ENCODE data around the gene ABHD16A. TPM values are rescaled to one million over a fixed set of nuclear protein-coding genes. Genes with fewer than 3 reads are reported as not detected.

The ABHD16A gene
- total and polyA plus RNA-seq, 10 of the 15 experiments (the other 5 are each of a cell fraction or from before 2014, with no cell fraction given): 7.5 to 43.0 (median 32.9) TPM

DNA sequence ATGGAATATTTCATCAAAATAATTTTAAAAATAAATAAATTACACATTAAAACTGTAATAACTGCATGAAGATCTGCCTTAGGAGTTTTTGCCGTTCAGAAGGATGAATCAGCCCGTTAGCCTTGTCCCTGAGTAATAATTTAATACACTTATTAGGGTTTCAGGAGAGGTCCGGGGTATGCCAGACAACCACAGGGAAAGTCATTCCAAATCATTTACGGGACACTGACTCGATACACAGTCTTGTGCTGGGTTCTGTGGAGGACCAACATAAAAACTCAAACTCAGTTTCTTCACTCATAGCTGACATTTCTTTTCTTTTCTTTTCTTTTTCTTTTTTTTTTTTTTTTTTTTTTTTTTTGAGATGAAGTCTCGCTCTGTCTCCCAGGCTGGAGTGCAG lies 2.8 kb upstream of the ABHD16A start:
- in situ Hi-C loops (cut with MboI) (no loop called here), intact Hi-C loops (cut with micrococcal nuclease; ENCODE audit: unreplicated experiment) (no loop called here)
- no peak overlapping the region for H2AFZ ChIP-seq (ENCODE audit: control insufficient read depth, low read depth, low read length)
- H4K20me1 ChIP-seq (ENCODE audit: control insufficient read depth, insufficient read depth): no peaks in the 10 kb centered on the region
- no peaks in the 10 kb centered on the region for H3K36me3 ChIP-seq (ENCODE audit: control insufficient read depth in 2 of 2, insufficient read depth in 2 of 2, low read length in 1 of 2)
- TF ChIP-seq NFIC (IDR thresholded peaks at IDR 0.05; ENCODE audit: low read depth, low read length): no peak
- TF ChIP-seq, protein P1, sequence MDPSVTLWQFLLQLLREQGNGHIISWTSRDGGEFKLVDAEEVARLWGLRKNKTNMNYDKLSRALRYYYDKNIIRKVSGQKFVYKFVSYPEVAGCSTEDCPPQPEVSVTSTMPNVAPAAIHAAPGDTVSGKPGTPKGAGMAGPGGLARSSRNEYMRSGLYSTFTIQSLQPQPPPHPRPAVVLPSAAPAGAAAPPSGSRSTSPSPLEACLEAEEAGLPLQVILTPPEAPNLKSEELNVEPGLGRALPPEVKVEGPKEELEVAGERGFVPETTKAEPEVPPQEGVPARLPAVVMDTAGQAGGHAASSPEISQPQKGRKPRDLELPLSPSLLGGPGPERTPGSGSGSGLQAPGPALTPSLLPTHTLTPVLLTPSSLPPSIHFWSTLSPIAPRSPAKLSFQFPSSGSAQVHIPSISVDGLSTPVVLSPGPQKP (IDR thresholded peaks at IDR 0.05; ENCODE audit: low read depth, low read length): no peak
- SMC1A ChIA-PET (ENCODE audit: uncharacterized antibody, unreplicated experiment): no interaction called here
- H3K4me3 ChIP-seq: no peak overlapping the region
- 36% methylated on average over 5 of the region's 6 CpGs for WGBS (ENCODE audit: insufficient coverage, insufficient replicate concordance, low lambda C conversion rate, missing lambda C conversion rate)
- DNase-seq (ENCODE audit: low read depth, low spot score): no peak
- BruUV-seq (replicated peaks): no TSS peak
- no peaks in the 10 kb centered on the region for H3K27me3 ChIP-seq (replicated peaks in 1 of 2; ENCODE audit: control insufficient read depth in 2 of 2, insufficient read depth in 2 of 2, low read length in 1 of 2)
- no peaks in the 10 kb centered on the region for H3K9me3 ChIP-seq (replicated peaks; ENCODE audit: control insufficient read depth, insufficient read depth, low read length)
- no peak overlapping the region for H3K27ac ChIP-seq (ENCODE audit: control insufficient read depth, insufficient read depth)
- peaks cover 15% of the 10 kb centered on the region for H3K79me2 ChIP-seq (ENCODE audit: control insufficient read depth, insufficient read depth, low read length)
- POLR2A ChIA-PET: interaction anchor here (0.6 to 1.2 kb wide), 2 partner anchors 26 to 575 kb away, joined by 3 to 4 read pairs; no protein-coding TSS in a partner anchor
- RAD21 ChIA-PET (ENCODE audit: unreplicated experiment): no interaction called here
- no peak overlapping the region for H3K4me2 ChIP-seq (ENCODE audit: control insufficient read depth, insufficient read depth)
- ATAC-seq: no peak
- H3K4me1 ChIP-seq (ENCODE audit: control insufficient read depth, insufficient read depth, low read length): peaks cover 9% of the 10 kb centered on the region; the same call in 1 of the 2 replicates
- CTCF ChIA-PET: interaction anchor here (0.9 to 1.1 kb wide), 3 partner anchors 9 to 64 kb away, joined by 3 to 5 read pairs (median 3); partner anchors contain the start of gene LY6G6D
- no peak for FAIRE-seq
- no peak overlapping the region for H3K9ac ChIP-seq (ENCODE audit: control insufficient read depth, insufficient read depth, low read length)

DNA sequence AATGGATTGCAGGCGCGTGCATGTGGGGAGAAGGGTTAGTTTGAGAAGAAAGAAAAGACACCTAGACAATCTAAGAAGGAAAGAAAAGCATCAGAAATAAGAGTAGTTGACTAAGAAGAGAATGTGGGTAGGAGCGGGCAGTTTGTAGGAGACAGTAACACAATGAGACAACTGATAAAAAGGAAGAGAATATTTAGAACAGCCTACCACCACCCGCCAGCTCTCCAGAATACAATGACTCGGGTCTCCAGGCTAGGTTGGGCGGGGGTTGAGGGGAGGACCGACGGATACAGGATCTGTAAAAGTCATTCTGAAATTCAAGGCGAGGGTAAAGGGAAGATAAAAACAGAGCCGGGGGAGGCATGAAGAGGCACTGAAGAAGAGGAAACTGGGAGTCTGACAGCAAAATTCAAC lies 712 bp downstream of the ABHD16A start:
- H3K79me2 ChIP-seq (ENCODE audit: control insufficient read depth, insufficient read depth, low read length): peaks cover 17% of the 10 kb centered on the region
- SMC1A ChIA-PET (ENCODE audit: uncharacterized antibody, unreplicated experiment): interaction anchor here (0.7 to 3.1 kb wide), 5 partner anchors 32 to 427 kb away, joined by 3 to 18 read pairs (median 4); partner anchors contain the start of genes CLIC1, DDX39B and LY6G5B
- peak overlapping the region; percentile 91 for H3K27ac ChIP-seq (ENCODE audit: control insufficient read depth, insufficient read depth)
- ATAC-seq (peak; percentile 25), FAIRE-seq (no peak), DNase-seq (ENCODE audit: low read depth, low spot score) (no peak)
- in situ Hi-C loops (cut with MboI) (no loop called here), intact Hi-C loops (cut with micrococcal nuclease; ENCODE audit: unreplicated experiment) (loop anchor here (2.0 kb wide), 1 partner anchor 36 kb away; no protein-coding TSS in a partner anchor)
- H2AFZ ChIP-seq (ENCODE audit: control insufficient read depth, low read depth, low read length): peak overlapping the region; percentile 57
- WGBS (ENCODE audit: insufficient coverage, insufficient replicate concordance, low lambda C conversion rate, missing lambda C conversion rate): under 1% methylated on average over 10 of the region's 10 CpGs
- CTCF ChIA-PET: interaction anchor here (0.6 to 1.5 kb wide), 8 partner anchors 8 to 208 kb away, joined by 3 to 10 read pairs (median 4); partner anchors contain the start of gene MSH5
- RAD21 ChIA-PET (ENCODE audit: unreplicated experiment): interaction anchor here (0.8 to 1.7 kb wide), 7 partner anchors 29 to 161 kb away, joined by 3 to 8 read pairs (median 4); partner anchors contain the start of genes CLIC1 and NEU1
- H3K27me3 ChIP-seq (replicated peaks in 1 of 2; ENCODE audit: control insufficient read depth in 2 of 2, insufficient read depth in 2 of 2, low read length in 1 of 2): no peaks in the 10 kb centered on the region
- peaks cover 0 to 2% of the 10 kb centered on the region in 2 experiments; a peak in 2 of 4 replicates for H3K36me3 ChIP-seq (ENCODE audit: control insufficient read depth in 2 of 2, insufficient read depth in 2 of 2, low read length in 1 of 2)
- no peak for TF ChIP-seq CEBPB (IDR thresholded peaks at IDR 0.05; ENCODE audit: borderline replicate concordance in 1 of 2, low read depth in 2 of 2, low read length in 2 of 2)
- no peak for TF ChIP-seq PML (IDR thresholded peaks at IDR 0.05; ENCODE audit: low read length)
- TF ChIP-seq SMAD5 (IDR thresholded peaks at IDR 0.05; ENCODE audit: low read depth): no peak
- no peak for TF ChIP-seq STAT1 (conservative IDR thresholded peaks at IDR 0.05)
- TF ChIP-seq, protein P2, sequence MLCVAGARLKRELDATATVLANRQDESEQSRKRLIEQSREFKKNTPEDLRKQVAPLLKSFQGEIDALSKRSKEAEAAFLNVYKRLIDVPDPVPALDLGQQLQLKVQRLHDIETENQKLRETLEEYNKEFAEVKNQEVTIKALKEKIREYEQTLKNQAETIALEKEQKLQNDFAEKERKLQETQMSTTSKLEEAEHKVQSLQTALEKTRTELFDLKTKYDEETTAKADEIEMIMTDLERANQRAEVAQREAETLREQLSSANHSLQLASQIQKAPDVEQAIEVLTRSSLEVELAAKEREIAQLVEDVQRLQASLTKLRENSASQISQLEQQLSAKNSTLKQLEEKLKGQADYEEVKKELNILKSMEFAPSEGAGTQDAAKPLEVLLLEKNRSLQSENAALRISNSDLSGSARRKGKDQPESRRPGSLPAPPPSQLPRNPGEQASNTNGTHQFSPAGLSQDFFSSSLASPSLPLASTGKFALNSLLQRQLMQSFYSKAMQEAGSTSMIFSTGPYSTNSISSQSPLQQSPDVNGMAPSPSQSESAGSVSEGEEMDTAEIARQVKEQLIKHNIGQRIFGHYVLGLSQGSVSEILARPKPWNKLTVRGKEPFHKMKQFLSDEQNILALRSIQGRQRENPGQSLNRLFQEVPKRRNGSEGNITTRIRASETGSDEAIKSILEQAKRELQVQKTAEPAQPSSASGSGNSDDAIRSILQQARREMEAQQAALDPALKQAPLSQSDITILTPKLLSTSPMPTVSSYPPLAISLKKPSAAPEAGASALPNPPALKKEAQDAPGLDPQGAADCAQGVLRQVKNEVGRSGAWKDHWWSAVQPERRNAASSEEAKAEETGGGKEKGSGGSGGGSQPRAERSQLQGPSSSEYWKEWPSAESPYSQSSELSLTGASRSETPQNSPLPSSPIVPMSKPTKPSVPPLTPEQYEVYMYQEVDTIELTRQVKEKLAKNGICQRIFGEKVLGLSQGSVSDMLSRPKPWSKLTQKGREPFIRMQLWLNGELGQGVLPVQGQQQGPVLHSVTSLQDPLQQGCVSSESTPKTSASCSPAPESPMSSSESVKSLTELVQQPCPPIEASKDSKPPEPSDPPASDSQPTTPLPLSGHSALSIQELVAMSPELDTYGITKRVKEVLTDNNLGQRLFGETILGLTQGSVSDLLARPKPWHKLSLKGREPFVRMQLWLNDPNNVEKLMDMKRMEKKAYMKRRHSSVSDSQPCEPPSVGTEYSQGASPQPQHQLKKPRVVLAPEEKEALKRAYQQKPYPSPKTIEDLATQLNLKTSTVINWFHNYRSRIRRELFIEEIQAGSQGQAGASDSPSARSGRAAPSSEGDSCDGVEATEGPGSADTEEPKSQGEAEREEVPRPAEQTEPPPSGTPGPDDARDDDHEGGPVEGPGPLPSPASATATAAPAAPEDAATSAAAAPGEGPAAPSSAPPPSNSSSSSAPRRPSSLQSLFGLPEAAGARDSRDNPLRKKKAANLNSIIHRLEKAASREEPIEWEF (IDR thresholded peaks at IDR 0.05; ENCODE audit: insufficient replicate concordance, low read depth, low read length): no peak
- no peak for TF ChIP-seq SREBF1 (IDR thresholded peaks at IDR 0.05; ENCODE audit: low read length)
- no peak for TF ChIP-seq NR2F1 (conservative IDR thresholded peaks at IDR 0.05)
- no peaks in the 10 kb centered on the region for H3K9me3 ChIP-seq (replicated peaks; ENCODE audit: control insufficient read depth, insufficient read depth, low read length)
- H4K20me1 ChIP-seq (ENCODE audit: control insufficient read depth, insufficient read depth): no peaks in the 10 kb centered on the region
- peak overlapping the region; percentile 69 for H3K9ac ChIP-seq (ENCODE audit: control insufficient read depth, insufficient read depth, low read length)
- H3K4me3 ChIP-seq: peak overlapping the region; percentile 96
- peak overlapping the region; percentile 81 for H3K4me2 ChIP-seq (ENCODE audit: control insufficient read depth, insufficient read depth)
- POLR2A ChIA-PET: interaction anchor here (0.9 to 3.2 kb wide), 11 partner anchors 35 to 196 kb away, joined by 3 to 23 read pairs (median 5); partner anchors contain the start of genes CLIC1, DDX39B, EHMT2 and GPANK1
- H3K4me1 ChIP-seq (ENCODE audit: control insufficient read depth, insufficient read depth, low read length): peaks cover 9% of the 10 kb centered on the region; the same call in 1 of the 2 replicates
- BruUV-seq (replicated peaks): TSS peak; percentile 63
